K562 (cell line): ENCODE data around the gene KYAT1. TPM values are rescaled to one million over a fixed set of nuclear protein-coding genes. Genes with fewer than 3 reads are reported as not detected.

Experiments used
- ATAC-seq: fragments of 200-7000 bp; cut with Tn5 transposase; 3 replicates; pipeline ENCODE4 v1.9.1; 2020; ENCODE audit warnings: moderate library complexity
- BruUV-seq: library from RNA; stranded (reverse); fragments of 400-500 nt; replicated peaks from 2 replicates; lab custom pipeline; 2021; lab: Mats Ljungman, UMichigan
- CTCF ChIA-PET: fragments of 300-600 bp; formaldehyde crosslinking; extraction: SDS; loops from one replicate; lab custom pipeline; 2021; ENCODE audit warnings: low intra/inter-chr PET ratio; lab: Yijun Ruan, JAX
- POLR2A ChIA-PET: fragments of 300-600, 350-650 bp; sonication (Branson Sonifier 250); formaldehyde crosslinking; extraction: SDS; loops from one replicate; lab custom pipeline; 2021; ENCODE audit warnings: antibody characterized with exemption, inconsistent platforms; lab: Yijun Ruan, JAX
- DNase-seq, 4 experiments: peaks; one replicate each; pipeline versions ENCODE4 v3.0.0 to v3.0.0-alpha.2; 2011 to 2018; ENCODE audit warnings: low spot score in 3 of 4, mixed read lengths in 3 of 4; ENCODE audit errors: extremely low read depth in 1 of 4
- FAIRE-seq: peaks from 2 replicates; lab custom pipeline; 2011; peaks lifted over from hg19 to GRCh38; lab: Jason Lieb, UNC
- H2AFZ ChIP-seq: 2 replicates; pipeline ENCODE4 v1.6.0; 2011; ENCODE audit warnings: low read depth, low read length, control low read depth, inconsistent platforms
- H3K27ac ChIP-seq: fragments of 200-600 bp; 3 replicates; pipeline ENCODE4 v1.8.0; 2011; ENCODE audit warnings: low read depth, mild to moderate bottlenecking, control low read depth, inconsistent platforms, low read length, moderate library complexity, mixed read lengths; ENCODE audit errors: extremely low read depth
- H3K27me3 ChIP-seq, 2 experiments: fragments of 300-600 bp in 1 of 2; 2 replicates in 1 of 2; 3 replicates in 1 of 2; pipeline versions ENCODE4 v1.6.0 to v1.8.0; 2011; ENCODE audit warnings: inconsistent platforms in 2 of 2, low read length in 2 of 2, mild to moderate bottlenecking in 1 of 2, mixed read lengths in 1 of 2, moderate library complexity in 1 of 2; ENCODE audit not compliant: control insufficient read depth in 2 of 2, insufficient read depth in 2 of 2
- H3K36me3 ChIP-seq: fragments of 300-600 bp; 3 replicates; pipeline ENCODE4 v1.8.0; 2011; ENCODE audit warnings: mild to moderate bottlenecking, low read length, inconsistent platforms; ENCODE audit not compliant: control insufficient read depth, insufficient read depth
- H3K4me1 ChIP-seq, 2 experiments: fragments of 200-600 bp in 1 of 2; replicated peaks in 1 of 2; 2 replicates in 1 of 2; 3 replicates in 1 of 2; pipeline versions ENCODE4 v1.5.1 to v1.8.0; 2011; ENCODE audit warnings: inconsistent platforms in 2 of 2, low read length in 2 of 2, mild to moderate bottlenecking in 1 of 2, mixed read lengths in 1 of 2, moderate library complexity in 1 of 2; ENCODE audit not compliant: control insufficient read depth in 2 of 2, insufficient read depth in 2 of 2
- H3K4me2 ChIP-seq: 2 replicates; pipeline ENCODE4 v1.6.1; 2011; ENCODE audit warnings: low read length, control low read depth, inconsistent platforms, mixed read lengths; ENCODE audit not compliant: insufficient read depth
- H3K4me3 ChIP-seq: fragments of 200-600 bp; sonication (generic), shearing (Covaris generic); 2 replicates; pipeline ENCODE4 v1.5.1; 2016; ENCODE audit warnings: control low read depth, inconsistent platforms
- H3K79me2 ChIP-seq: fragments of 200-600 bp; 3 replicates; pipeline ENCODE4 v1.8.0; 2011; ENCODE audit warnings: low read length, inconsistent platforms; ENCODE audit not compliant: control insufficient read depth, insufficient read depth
- H3K9ac ChIP-seq, 2 experiments: 2 replicates each; pipeline versions ENCODE4 v1.6.0 to v1.6.1; 2011; ENCODE audit warnings: low read depth in 2 of 2, low read length in 2 of 2, control low read depth in 1 of 2, inconsistent platforms in 1 of 2, mild to moderate bottlenecking in 1 of 2, mixed read lengths in 1 of 2; ENCODE audit not compliant: insufficient read depth in 1 of 2
- H3K9me1 ChIP-seq: one replicate; pipeline ENCODE4 v1.6.0; 2011; ENCODE audit warnings: inconsistent platforms, mild to moderate bottlenecking, low read length, moderate library complexity; ENCODE audit not compliant: control insufficient read depth, insufficient read depth
- H3K9me3 ChIP-seq: replicated peaks from 2 replicates; pipeline ENCODE4 v1.5.1; 2011; ENCODE audit warnings: low read depth, low read length, inconsistent platforms; ENCODE audit not compliant: control insufficient read depth, insufficient read depth
- H4K20me1 ChIP-seq: replicated peaks from 2 replicates; pipeline ENCODE4 v1.6.1; 2011; ENCODE audit warnings: low read length, inconsistent platforms, mixed read lengths; ENCODE audit not compliant: control insufficient read depth, insufficient read depth
- ZC3H11A ChIP-seq: IDR thresholded peaks from 2 replicates; pipeline ENCODE4 v1.6.1; 2012; ENCODE audit warnings: low read depth, low read length, improper control_type of control experiment
- ZNF24 ChIP-seq: fragments of 450-650 bp; IDR thresholded peaks from 2 replicates; pipeline ENCODE4 v1.6.1; 2016
- ZNF511 ChIP-seq: sonication (generic); formaldehyde crosslinking; IDR thresholded peaks from 2 replicates; pipeline ENCODE4 v1.8.0; 2022; ENCODE audit warnings: mild to moderate bottlenecking, missing genetic modification reagents
- ZNF592 ChIP-seq: fragments of 450-650 bp; IDR thresholded peaks from 2 replicates; pipeline ENCODE4 v1.6.1; 2017; ENCODE audit warnings: antibody characterized with exemption, mild to moderate bottlenecking
- WGBS: fragments of 100-300 bp; shearing (Covaris generic); methylation state at CpG from one replicate; pipeline ENCODE4 v1.1.6; 2016; ENCODE audit warnings: low coverage, mixed read lengths; ENCODE audit not compliant: insufficient coverage; ENCODE audit errors: missing lambda C conversion rate; 5-methylcytosine and 5-hydroxymethylcytosine counted together
- in situ Hi-C: fragments of 300-500 bp; cut with MboI; formaldehyde crosslinking; loops from 4 replicates; pipeline ENCODE4 v1.15.0; 2018; ENCODE audit warnings: inconsistent platforms, mixed read lengths
- intact Hi-C: fragments of 100-400 bp; cut with micrococcal nuclease; formaldehyde crosslinking; loops from 2 replicates; pipeline ENCODE4 v1.14.2; 2022
- polyA plus RNA-seq, 8 experiments: library from polyadenylated mRNA; depleted of rRNA in 4 of 8; stranded (reverse) in 5 of 8; unstranded in 3 of 8; fragments of >200 nt; fragmentation: Nextera tagmentation in 2 of 8; fragmentation: Illumina TruSeq in 1 of 8; extraction: Ambion mirVana in 2 of 8; extraction: Trizol in 1 of 8; gene quantifications; 2 replicates each; pipeline versions ENCODE4 v1.2.1 to v1.2.3, GENCODE V29; 2011 to 2014; ENCODE audit warnings: inconsistent platforms in 1 of 8, missing spikeins in 1 of 8
- total RNA-seq, 7 experiments: library from RNA; depleted of rRNA in 6 of 7; stranded (reverse); fragments of >200 nt in 6 of 7; fragmentation: Illumina TruSeq in 2 of 7; extraction: Trizol in 2 of 7; gene quantifications; 2 replicates each; pipeline versions ENCODE4 v1.2.1 to v1.2.3, GENCODE V29; 2011 to 2021; ENCODE audit warnings: low replicate concordance in 1 of 7

Gene KYAT1
- total and polyA plus RNA-seq, 9 of the 15 experiments (the other 6 are each of a cell fraction or from before 2014, with no cell fraction given): 6.4 to 16.8 (median 11.1) TPM

GRCh38 chr9:128885376-128885775 lies 3.6 kb upstream of the KYAT1 start (continued):
- TF ChIP-seq ZNF592 (no peak), ZNF511 (CRISPR knock-in tag) (no peak)

GRCh38 chr9:128884164-128884563 lies 2.4 kb upstream of the KYAT1 start:
- DNase-seq (no peak), FAIRE-seq (no peak), ATAC-seq (no peak)
- Histone ChIP-seq H3K4me3 (no peak overlapping the region), H3K27me3 (no peaks in the 10 kb centered on the region), H3K36me3 (peaks cover 43% of the 10 kb centered on the region; the same call in 2 of the 3 replicates), H3K9me1 (peaks cover 7% of the 10 kb centered on the region), H4K20me1 (peaks cover 3% of the 10 kb centered on the region; the same call in 1 of the 2 replicates), H3K4me2 (no peak overlapping the region), H3K27ac (no peak overlapping the region), H3K4me1 (peaks cover 28 to 38% of the 10 kb centered on the region in 2 experiments), H3K9me3 (no peaks in the 10 kb centered on the region), H3K79me2 (peaks cover 61% of the 10 kb centered on the region), H3K9ac (no peak overlapping the region), H2AFZ (no peak overlapping the region)
- ChIA-PET CTCF (interaction anchor here (0.8 kb wide), 1 partner anchor 182 kb away, joined by 5 read pairs; the partner anchor contains the start of gene PKN3), POLR2A (interaction anchor here (1.2 kb wide), 1 partner anchor 9 kb away, joined by 3 read pairs; no protein-coding TSS in a partner anchor)
- no TSS peak for BruUV-seq
- TF ChIP-seq ZNF24 (peak; percentile 92), ZC3H11A (no peak)
- intact Hi-C loops: no loop called here
- in situ Hi-C loops: no loop called here
- 89% methylated on average over 2 of the region's 2 CpGs for WGBS
